ENCODE measurements around the gene SUPT20H.

GRCh38 chr13:36997716-36998427 lies 61.6 kb downstream of the SUPT20H start:
- TF ChIP-seq POLR2A (IDR thresholded peaks at IDR 0.05) = no peak
- TF ChIP-seq CTCF (IDR thresholded peaks at IDR 0.05) = no peak
- TF ChIP-seq EP300 (IDR thresholded peaks at IDR 0.05; ENCODE audit: low read depth) = no peak
